GM12874 (cell line): ENCODE results near the gene ZNF141.

Experiments
- CTCF ChIP-seq: IDR thresholded peaks from 2 replicates; pipeline ENCODE4 v1.5.1; 2011; ENCODE audit warnings: low read depth, mild to moderate bottlenecking, control low read depth, low read length, moderate library complexity; ENCODE audit not compliant: insufficient read depth

Gene ZNF141

GRCh38 chr4:422587-422986, 85.0 kb downstream of the ZNF141 start:
- no peak for TF ChIP-seq CTCF
